HFF-Myc (cell line): ENCODE measurements around the gene GRB10.

Source experiments
- DNase-seq: peaks from one replicate; pipeline ENCODE4 v3.0.0-alpha.2; 2011; ENCODE audit warnings: low read depth; ENCODE audit errors: extremely low read depth
- H3K4me3 ChIP-seq: replicated peaks from 2 replicates; pipeline ENCODE4 v1.5.1; 2011; ENCODE audit warnings: low read depth, mild to moderate bottlenecking, control low read depth, low read length
- CTCF ChIP-seq: IDR thresholded peaks from 2 replicates; pipeline ENCODE4 v1.5.1; 2012; ENCODE audit warnings: mild to moderate bottlenecking, low read depth, low read length, control low read depth; ENCODE audit errors: missing control alignments

Gene GRB10

GRCh38 chr7:50782375-50783208 is at the start of gene GRB10:
Gene GRB10 (minus strand): TSS chr7:50782896. CDS start chr7:50732322, 50,574 bp downstream.
- H3K4me3 ChIP-seq = peak within 1 kb of the TSS; percentile 47
- no peak for DNase-seq
- TF ChIP-seq CTCF = no peak

- no peak for TF ChIP-seq CTCF
- DNase-seq = no peak
- no peak overlapping the region for H3K4me3 ChIP-seq
These were observed 46.1 kb upstream of the GRB10 start for GRCh38 chr7:50828801-50829200.

- TF ChIP-seq CTCF = no peak
- DNase-seq = no peak
- H3K4me3 ChIP-seq = no peak overlapping the region
These were observed 45.4 kb upstream of the GRB10 start for GRCh38 chr7:50828116-50828515.

GRCh38 chr7:50827281-50827680 is 44.6 kb upstream of the GRB10 start:
- no peak for TF ChIP-seq CTCF
- DNase-seq = no peak
- no peak overlapping the region for H3K4me3 ChIP-seq

GRCh38 chr7:50826371-50827172 is 43.9 kb upstream of the GRB10 start:
- peak; percentile 10 for TF ChIP-seq CTCF
- peak; percentile 72 for DNase-seq
- no peak overlapping the region for H3K4me3 ChIP-seq

- no peak for TF ChIP-seq CTCF
- DNase-seq = no peak
- H3K4me3 ChIP-seq = no peak overlapping the region
These were observed 42.8 kb upstream of the GRB10 start for GRCh38 chr7:50825465-50825864.
